Kidney (tissue), 14 donors: Measurements from ENCODE around the gene TBK1. TPM values are rescaled to one million over a fixed set of nuclear protein-coding genes. Genes with fewer than 3 reads are reported as not detected.

Experiments used
- DNase-seq, 5 donors: peaks; one replicate each; pipeline ENCODE4 v3.0.0-alpha.2; 2013 to 2020
- FAIRE-seq: peaks from 2 replicates; lab custom pipeline; 2012; peaks lifted over from hg19 to GRCh38; lab: Jason Lieb, UNC
- H3K27ac ChIP-seq, 2 donors: one replicate each; pipeline ENCODE4 v1.7.0; 2013; ENCODE audit warnings: low read depth in 2 of 2, low read length in 2 of 2, inconsistent platforms in 1 of 2
- H3K27me3 ChIP-seq: one replicate; pipeline ENCODE4 v1.7.1; 2013; ENCODE audit warnings: low read length, inconsistent platforms; ENCODE audit not compliant: control insufficient read depth, insufficient read depth
- H3K36me3 ChIP-seq, 3 donors: one replicate each; pipeline versions ENCODE4 v1.7.0 to v1.7.1; 2013; ENCODE audit warnings: low read length in 3 of 3, control low read depth in 1 of 3, inconsistent platforms in 1 of 3; ENCODE audit not compliant: insufficient read depth in 3 of 3, control insufficient read depth in 2 of 3
- H3K4me1 ChIP-seq, 3 donors: one replicate each; pipeline versions ENCODE4 v1.7.0 to v1.7.1; 2013; ENCODE audit warnings: low read length in 3 of 3, inconsistent platforms in 1 of 3, low read depth in 1 of 3; ENCODE audit not compliant: control insufficient read depth in 2 of 3, insufficient read depth in 2 of 3
- H3K4me3 ChIP-seq, 3 donors: one replicate each; pipeline versions ENCODE4 v1.7.0 to v1.8.1; 2013; ENCODE audit warnings: low read length in 3 of 3, control low read depth in 1 of 3, inconsistent platforms in 1 of 3
- H3K9ac ChIP-seq, 3 donors: one replicate each; pipeline versions ENCODE4 v1.7.0 to v1.7.1; 2013; ENCODE audit warnings: low read length in 3 of 3, control low read depth in 1 of 3, inconsistent platforms in 1 of 3
- H3K9me3 ChIP-seq, 3 donors: one replicate each; pipeline versions ENCODE4 v1.7.0 to v1.7.1; 2013; ENCODE audit warnings: low read length in 3 of 3, control low read depth in 1 of 3, inconsistent platforms in 1 of 3; ENCODE audit not compliant: control insufficient read depth in 2 of 3, insufficient read depth in 1 of 3
- intact Hi-C: fragments of 100-400 bp; cut with DNase I; formaldehyde crosslinking; loops from one replicate; pipeline ENCODE4 v1.11.1; 2022
- polyA plus RNA-seq: library from polyadenylated mRNA; stranded (reverse); fragments of 350-450 nt; fragmentation: Illumina TruSeq; extraction: RNeasy Lipid Tissue Mini Kit (QIAGEN cat#74804); gene quantifications from one replicate; pipeline ENCODE4 v1.2.3, GENCODE V29; 2014; ENCODE audit warnings: low read depth, low replicate concordance; ENCODE audit not compliant: insufficient read depth
- total RNA-seq: library from RNA; stranded (reverse); fragmentation: NEBNext Ultra II Directional; extraction: Animal tissue kit (Norgen Biotek cat#: 25700); gene quantifications from one replicate; pipeline ENCODE4 v1.2.1, GENCODE V29; 2021
- TF ChIP-seq, protein P1 (sequence below): IDR thresholded peaks from 3 replicates; pipeline ENCODE4 v1.5.1; 2012; ENCODE audit warnings: mild to moderate bottlenecking, moderate library complexity, borderline replicate concordance; ENCODE audit not compliant: insufficient read depth; ENCODE audit errors: extremely low read depth
- donor health status: control.
- donor health status: control.
- donor health status: control.
- donor health status: control.
- donor health status: control.
- donor health status: DM: yes; HTN: yes; CAD: no.
- donor health status: Normal renal cell carcinoma (clear cell type).

The TBK1 gene
- total and polyA plus RNA-seq, 2 donors from 2014 or later: 9.7 to 21.7 TPM

DNA sequence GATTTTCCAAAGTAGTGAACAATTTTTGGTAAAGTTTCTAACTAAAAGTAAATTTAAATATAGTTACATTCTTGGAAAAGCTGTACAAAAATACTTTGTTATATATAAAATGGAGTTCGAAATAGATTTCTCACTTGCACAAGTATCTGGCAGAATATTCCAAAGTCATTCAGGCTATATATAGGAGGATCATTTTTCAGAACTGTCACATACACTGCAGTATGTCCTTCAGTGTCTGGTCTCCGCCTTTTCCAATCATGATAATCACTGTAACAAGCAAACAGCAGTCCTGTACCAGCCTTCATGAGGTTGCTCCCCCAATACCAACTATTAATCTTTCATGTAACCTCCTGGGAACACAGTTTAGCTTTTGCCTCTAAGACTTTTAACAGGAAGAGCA lies 18.6 kb downstream of the TBK1 start:
- FAIRE-seq (no peak), DNase-seq (no peak)
- Histone ChIP-seq H3K36me3 (peaks cover 9 to 35% (median 33%) of the 10 kb centered on the region in 3 donors), H3K9me3 (no peaks in the 10 kb centered on the region), H3K4me3 (no peak overlapping the region), H3K27me3 (no peaks in the 10 kb centered on the region), H3K4me1 (no peaks in the 10 kb centered on the region), H3K9ac (no peak overlapping the region), H3K27ac (no peak overlapping the region)
- TF ChIP-seq, protein P1, sequence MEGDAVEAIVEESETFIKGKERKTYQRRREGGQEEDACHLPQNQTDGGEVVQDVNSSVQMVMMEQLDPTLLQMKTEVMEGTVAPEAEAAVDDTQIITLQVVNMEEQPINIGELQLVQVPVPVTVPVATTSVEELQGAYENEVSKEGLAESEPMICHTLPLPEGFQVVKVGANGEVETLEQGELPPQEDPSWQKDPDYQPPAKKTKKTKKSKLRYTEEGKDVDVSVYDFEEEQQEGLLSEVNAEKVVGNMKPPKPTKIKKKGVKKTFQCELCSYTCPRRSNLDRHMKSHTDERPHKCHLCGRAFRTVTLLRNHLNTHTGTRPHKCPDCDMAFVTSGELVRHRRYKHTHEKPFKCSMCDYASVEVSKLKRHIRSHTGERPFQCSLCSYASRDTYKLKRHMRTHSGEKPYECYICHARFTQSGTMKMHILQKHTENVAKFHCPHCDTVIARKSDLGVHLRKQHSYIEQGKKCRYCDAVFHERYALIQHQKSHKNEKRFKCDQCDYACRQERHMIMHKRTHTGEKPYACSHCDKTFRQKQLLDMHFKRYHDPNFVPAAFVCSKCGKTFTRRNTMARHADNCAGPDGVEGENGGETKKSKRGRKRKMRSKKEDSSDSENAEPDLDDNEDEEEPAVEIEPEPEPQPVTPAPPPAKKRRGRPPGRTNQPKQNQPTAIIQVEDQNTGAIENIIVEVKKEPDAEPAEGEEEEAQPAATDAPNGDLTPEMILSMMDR: no peak
- intact Hi-C loops: no loop called here

DNA sequence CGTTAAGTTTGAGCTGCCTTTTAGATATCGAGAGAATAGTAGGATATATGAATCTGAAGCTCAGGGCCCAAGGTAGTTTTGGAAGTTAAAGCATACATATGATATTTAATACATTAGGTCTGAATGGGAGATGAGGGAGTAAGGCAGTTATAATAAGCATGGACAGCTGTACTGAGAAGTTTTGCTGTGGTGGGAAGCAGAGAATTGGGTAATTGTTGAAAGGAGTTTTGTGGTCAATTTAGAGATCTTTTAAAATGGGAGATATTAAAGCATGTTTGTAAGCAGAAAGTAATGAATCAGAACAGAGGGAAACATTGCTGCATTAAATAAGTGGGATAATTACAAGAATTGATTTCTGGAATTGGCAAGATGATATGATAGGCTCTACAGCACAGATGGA lies 21.3 kb downstream of the TBK1 start:
- Histone ChIP-seq H3K27ac (no peak overlapping the region), H3K27me3 (no peaks in the 10 kb centered on the region), H3K36me3 (peaks cover 12 to 39% (median 29%) of the 10 kb centered on the region in 3 donors), H3K4me3 (no peak overlapping the region), H3K9ac (no peak overlapping the region), H3K9me3 (peaks cover 0 to 6% (median 0%) of the 10 kb centered on the region in 3 donors), H3K4me1 (no peaks in the 10 kb centered on the region)
- TF ChIP-seq, protein P1: no peak
- DNase-seq (no peak), FAIRE-seq (no peak)
- intact Hi-C loops: no loop called here

DNA sequence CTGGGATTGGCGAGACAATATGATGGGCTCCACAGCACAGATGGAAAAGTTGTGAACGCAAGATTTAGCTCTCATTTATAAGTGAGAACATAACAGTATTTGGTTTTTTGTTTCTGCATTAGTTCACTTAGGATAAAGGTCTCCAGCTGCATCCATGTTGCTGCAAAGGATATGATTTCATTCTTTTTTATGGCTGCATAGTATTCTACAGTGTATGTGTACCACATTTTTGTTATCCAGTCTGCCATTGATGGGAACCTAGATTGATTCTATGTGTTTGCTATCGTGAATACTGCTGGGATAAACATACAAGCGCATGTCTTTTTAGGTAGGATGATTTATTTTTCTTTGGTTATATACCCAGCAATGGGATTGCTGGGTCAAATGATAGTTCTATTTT lies 23.6 kb downstream of the TBK1 start:
- Histone ChIP-seq H3K36me3 (peaks cover 5 to 27% (median 16%) of the 10 kb centered on the region in 3 donors), H3K4me3 (no peak overlapping the region), H3K27me3 (no peaks in the 10 kb centered on the region), H3K27ac (no peak overlapping the region), H3K4me1 (no peaks in the 10 kb centered on the region), H3K9ac (no peak overlapping the region), H3K9me3 (peaks cover 0 to 6% (median 0%) of the 10 kb centered on the region in 3 donors)
- TF ChIP-seq, protein P1: no peak
- DNase-seq: no peak
- no peak for FAIRE-seq
- intact Hi-C loops: no loop called here

DNA sequence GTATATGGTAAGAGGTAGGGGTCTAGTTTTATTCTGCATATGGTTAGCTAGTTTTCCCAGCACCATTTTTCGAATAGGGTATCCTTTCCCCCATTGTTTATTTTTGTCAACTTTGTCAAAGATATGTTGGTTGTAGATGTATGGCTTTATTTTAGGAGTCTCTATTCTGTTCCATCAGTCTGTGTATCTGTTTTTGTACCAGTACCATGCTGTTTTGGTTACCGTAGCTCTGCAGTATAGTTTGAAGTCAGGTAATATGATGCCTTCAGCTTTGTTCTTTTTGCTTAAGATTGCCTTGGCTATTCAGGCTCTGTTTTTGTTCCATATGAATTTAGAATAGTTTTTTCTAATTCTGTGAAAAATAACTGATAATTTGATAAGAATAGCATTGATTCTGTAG lies 24.9 kb downstream of the TBK1 start:
- no peaks in the 10 kb centered on the region for H3K4me1 ChIP-seq
- H3K9me3 ChIP-seq: peaks cover 0 to 6% (median 0%) of the 10 kb centered on the region in 3 donors
- no peak overlapping the region for H3K27ac ChIP-seq
- no peaks in the 10 kb centered on the region for H3K27me3 ChIP-seq
- TF ChIP-seq, protein P1: no peak
- DNase-seq (no peak), FAIRE-seq (no peak)
- no peak overlapping the region for H3K4me3 ChIP-seq
- H3K9ac ChIP-seq: no peak overlapping the region
- peaks cover 5 to 21% (median 12%) of the 10 kb centered on the region in 3 donors for H3K36me3 ChIP-seq
- intact Hi-C loops: no loop called here
